Activated CD8-positive, alpha-beta T cell treated with anti-CD3 and anti-CD28 coated beads for 36 hours (primary cell): ENCODE data around the gene MAN1A1. TPM values are rescaled to one million over a fixed set of nuclear protein-coding genes. Genes with fewer than 3 reads are reported as not detected.

Source experiments
- ATAC-seq: fragments of 200-7000 bp; cut with Tn5 transposase; one replicate; pipeline ENCODE4 v1.10.0; 2021; ENCODE audit warnings: mild to moderate bottlenecking, moderate library complexity
- CTCF ChIA-PET: fragments of 350-600 bp; sonication (Branson Sonifier 250); formaldehyde crosslinking; loops from one replicate; lab custom pipeline; 2021; ENCODE audit warnings: antibody characterized with exemption; lab: Charles Lee
- POLR2A ChIA-PET: fragments of 350-600 bp; sonication (Branson Sonifier 250); formaldehyde crosslinking; loops from one replicate; lab custom pipeline; 2021; ENCODE audit warnings: antibody characterized with exemption; lab: Charles Lee
- DNase-seq: peaks from one replicate; pipeline ENCODE4 v3.0.0-alpha.2; 2020
- H3K27ac Mint-ChIP-seq: one replicate; pipeline ENCODE4 v1.8.0; 2021; ENCODE audit warnings: mild to moderate bottlenecking, mixed read lengths
- H3K27me3 Mint-ChIP-seq: one replicate; pipeline ENCODE4 v1.8.0; 2021; ENCODE audit warnings: mixed read lengths
- H3K36me3 Mint-ChIP-seq: one replicate; pipeline ENCODE4 v1.8.0; 2021; ENCODE audit warnings: low read depth, mixed read lengths
- H3K4me1 Mint-ChIP-seq: one replicate; pipeline ENCODE4 v1.8.0; 2021; ENCODE audit warnings: low read depth, mixed read lengths
- H3K4me3 Mint-ChIP-seq: one replicate; pipeline ENCODE4 v1.8.0; 2021; ENCODE audit warnings: mild to moderate bottlenecking, moderate library complexity, mixed read lengths
- H3K9me3 Mint-ChIP-seq: one replicate; pipeline ENCODE4 v1.8.0; 2021; ENCODE audit warnings: mixed read lengths
- intact Hi-C: fragments of 100-400 bp; cut with micrococcal nuclease; formaldehyde crosslinking; loops from one replicate; pipeline ENCODE4 v1.10.0; 2022
- total RNA-seq, 2 experiments: library from RNA; stranded (reverse); gene quantifications; one replicate each; pipeline ENCODE4 v1.2.3, GENCODE V29; 2021
- TF ChIP-seq, protein P1 (sequence below): fragments of 200-600 bp; IDR thresholded peaks from one replicate; pipeline ENCODE4 v1.8.0; 2022; ENCODE audit warnings: antibody characterized with exemption, mild to moderate bottlenecking

The MAN1A1 gene
- total RNA-seq, 2 experiments from 2014 or later, result 18.5 to 19.4 TPM

DNA sequence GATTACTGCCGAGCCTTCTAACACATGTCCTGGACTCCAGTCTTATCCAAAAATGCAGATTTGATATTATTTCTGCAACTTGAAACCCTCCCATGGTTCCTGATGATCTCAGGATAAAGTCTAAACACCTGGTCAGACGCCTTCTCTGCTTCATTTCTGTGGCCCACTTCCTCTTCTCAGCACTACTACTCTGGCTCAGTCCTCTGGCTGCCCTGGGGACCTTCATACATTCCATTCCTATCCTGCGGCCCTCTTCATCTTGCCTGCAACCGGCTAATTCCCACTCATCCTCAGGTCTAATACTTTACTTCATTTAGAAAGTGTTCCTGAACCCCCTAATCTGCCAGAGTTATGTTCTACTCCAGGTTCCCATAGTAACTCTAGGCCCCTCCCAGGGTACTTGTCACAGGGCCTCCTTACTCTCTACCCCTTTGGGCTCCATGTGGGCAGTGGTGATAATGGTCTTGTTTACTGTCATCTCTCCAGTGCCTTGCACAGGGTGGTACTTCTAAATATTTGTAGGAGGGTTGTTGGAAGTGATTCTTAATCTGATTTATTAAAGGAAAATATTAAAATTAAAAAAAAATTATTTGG is 18.9 kb downstream of the MAN1A1 start:
- DNase-seq (no peak), ATAC-seq (no peak)
- intact Hi-C loops, result no loop called here
- CTCF ChIA-PET, result no interaction called here
- Mint-ChIP-seq H3K4me1 (peaks cover 21% of the 10 kb centered on the region), H3K36me3 (peaks cover 13% of the 10 kb centered on the region), H3K4me3 (no peak overlapping the region), H3K27me3 (no peaks in the 10 kb centered on the region), H3K27ac (no peak overlapping the region), H3K9me3 (no peaks in the 10 kb centered on the region)
- POLR2A ChIA-PET, result no interaction called here
- TF ChIP-seq, protein P1, sequence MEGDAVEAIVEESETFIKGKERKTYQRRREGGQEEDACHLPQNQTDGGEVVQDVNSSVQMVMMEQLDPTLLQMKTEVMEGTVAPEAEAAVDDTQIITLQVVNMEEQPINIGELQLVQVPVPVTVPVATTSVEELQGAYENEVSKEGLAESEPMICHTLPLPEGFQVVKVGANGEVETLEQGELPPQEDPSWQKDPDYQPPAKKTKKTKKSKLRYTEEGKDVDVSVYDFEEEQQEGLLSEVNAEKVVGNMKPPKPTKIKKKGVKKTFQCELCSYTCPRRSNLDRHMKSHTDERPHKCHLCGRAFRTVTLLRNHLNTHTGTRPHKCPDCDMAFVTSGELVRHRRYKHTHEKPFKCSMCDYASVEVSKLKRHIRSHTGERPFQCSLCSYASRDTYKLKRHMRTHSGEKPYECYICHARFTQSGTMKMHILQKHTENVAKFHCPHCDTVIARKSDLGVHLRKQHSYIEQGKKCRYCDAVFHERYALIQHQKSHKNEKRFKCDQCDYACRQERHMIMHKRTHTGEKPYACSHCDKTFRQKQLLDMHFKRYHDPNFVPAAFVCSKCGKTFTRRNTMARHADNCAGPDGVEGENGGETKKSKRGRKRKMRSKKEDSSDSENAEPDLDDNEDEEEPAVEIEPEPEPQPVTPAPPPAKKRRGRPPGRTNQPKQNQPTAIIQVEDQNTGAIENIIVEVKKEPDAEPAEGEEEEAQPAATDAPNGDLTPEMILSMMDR, result no peak

DNA sequence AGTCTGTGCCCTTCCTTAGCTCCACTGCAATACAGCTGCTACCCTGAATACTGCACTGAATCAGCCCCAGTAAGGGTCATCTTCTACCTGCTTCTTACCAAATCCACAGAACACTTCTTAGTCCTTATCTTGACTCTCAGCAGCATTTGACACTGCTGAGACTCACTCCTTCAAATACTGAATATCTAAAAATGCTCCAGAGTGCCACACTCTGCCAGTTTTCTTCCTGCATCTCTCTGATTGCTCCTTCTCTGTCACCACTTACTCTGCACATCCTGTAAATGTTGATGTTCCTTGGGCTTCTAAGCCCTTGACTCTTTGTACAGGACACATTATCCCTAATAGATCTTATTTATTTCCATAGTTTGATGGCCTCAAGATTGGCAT is 19.8 kb downstream of the MAN1A1 start:
- H3K4me1 Mint-ChIP-seq, result peaks cover 15% of the 10 kb centered on the region
- peaks cover 9% of the 10 kb centered on the region for H3K36me3 Mint-ChIP-seq
- TF ChIP-seq, protein P1, result no peak
- intact Hi-C loops, result no loop called here
- ChIA-PET CTCF (no interaction called here), POLR2A (no interaction called here)
- DNase-seq (no peak), ATAC-seq (no peak)
- H3K4me3 Mint-ChIP-seq, result no peak overlapping the region
- H3K27me3 Mint-ChIP-seq, result no peaks in the 10 kb centered on the region
- no peak overlapping the region for H3K27ac Mint-ChIP-seq
- H3K9me3 Mint-ChIP-seq, result no peaks in the 10 kb centered on the region

DNA sequence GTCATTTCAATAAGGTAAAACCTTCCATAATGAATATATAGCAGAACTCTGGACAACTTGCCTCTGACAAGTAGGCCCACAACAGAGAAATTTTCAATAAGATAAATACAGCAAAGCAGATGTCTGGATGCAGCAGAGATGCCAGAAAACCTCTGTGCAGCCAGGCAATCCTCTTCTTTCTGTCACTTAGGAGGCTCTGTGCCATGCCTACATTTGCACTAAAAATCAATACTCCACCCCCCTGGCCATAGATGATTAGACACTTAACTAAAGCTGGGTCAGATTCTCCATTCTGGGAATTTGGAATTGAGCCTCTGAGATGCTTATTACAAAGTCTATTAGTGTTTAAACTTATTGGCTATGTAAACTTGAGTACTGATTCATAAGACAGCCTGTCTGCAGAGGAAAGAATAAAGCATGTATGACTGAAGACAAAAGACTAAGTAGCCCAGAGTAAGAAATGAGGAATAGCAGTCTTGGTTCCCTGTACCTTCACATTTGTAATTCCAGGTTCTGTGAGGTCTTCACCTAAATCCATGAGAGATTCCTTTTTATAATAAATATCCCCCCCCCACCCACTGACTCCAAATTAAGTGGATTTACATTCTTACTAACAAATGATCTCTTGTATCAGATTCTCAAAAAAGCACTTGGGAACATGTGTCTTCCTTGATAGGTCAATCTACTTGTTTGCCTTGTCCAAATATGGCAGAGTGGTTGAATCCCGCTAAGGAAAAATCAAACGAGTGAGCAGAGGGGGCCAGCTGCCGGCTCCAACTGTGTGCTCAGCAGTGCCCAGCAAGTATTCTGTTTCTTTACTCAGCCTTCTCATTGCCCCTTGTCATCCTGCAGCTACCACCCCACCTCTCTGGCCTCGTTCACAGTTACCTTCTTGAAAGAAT is 20.4 kb downstream of the MAN1A1 start:
- Mint-ChIP-seq H3K27me3 (no peaks in the 10 kb centered on the region), H3K36me3 (peaks cover 9% of the 10 kb centered on the region), H3K4me3 (no peak overlapping the region), H3K9me3 (no peaks in the 10 kb centered on the region), H3K27ac (no peak overlapping the region), H3K4me1 (peaks cover 14% of the 10 kb centered on the region)
- POLR2A ChIA-PET, result no interaction called here
- intact Hi-C loops, result no loop called here
- ATAC-seq (no peak), DNase-seq (no peak)
- CTCF ChIA-PET, result no interaction called here
- TF ChIP-seq, protein P1, result no peak

DNA sequence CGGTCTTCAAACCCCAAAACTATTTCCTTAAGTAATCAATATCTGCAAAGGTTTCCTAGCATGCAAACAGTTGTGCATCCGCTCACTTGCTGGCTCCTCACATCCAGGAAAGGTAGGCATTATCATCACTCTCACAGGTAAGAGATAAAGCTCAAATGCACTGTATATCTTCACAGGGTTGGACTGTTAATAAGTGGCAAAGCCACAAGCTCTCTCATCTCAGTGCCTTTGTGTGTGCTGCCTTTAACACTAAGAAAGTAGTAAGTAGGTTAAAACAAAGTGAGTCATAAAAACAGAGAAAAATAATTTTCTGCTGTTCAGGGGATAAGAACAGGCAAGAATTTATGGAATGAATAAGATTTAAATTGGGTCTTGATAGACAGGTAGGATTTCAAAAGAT is 21.3 kb downstream of the MAN1A1 start:
- ATAC-seq, result peak; percentile 37
- intact Hi-C loops, result no loop called here
- no peak overlapping the region for H3K4me3 Mint-ChIP-seq
- H3K36me3 Mint-ChIP-seq, result peaks cover 9% of the 10 kb centered on the region
- H3K4me1 Mint-ChIP-seq, result peaks cover 15% of the 10 kb centered on the region
- ChIA-PET POLR2A (no interaction called here), CTCF (interaction anchor here (1.3 kb wide), 1 partner anchor 199 kb away, joined by 3 read pairs; no protein-coding TSS in a partner anchor)
- no peak for DNase-seq
- H3K9me3 Mint-ChIP-seq, result no peaks in the 10 kb centered on the region
- H3K27me3 Mint-ChIP-seq, result no peaks in the 10 kb centered on the region
- no peak overlapping the region for H3K27ac Mint-ChIP-seq
- TF ChIP-seq, protein P1, result no peak

DNA sequence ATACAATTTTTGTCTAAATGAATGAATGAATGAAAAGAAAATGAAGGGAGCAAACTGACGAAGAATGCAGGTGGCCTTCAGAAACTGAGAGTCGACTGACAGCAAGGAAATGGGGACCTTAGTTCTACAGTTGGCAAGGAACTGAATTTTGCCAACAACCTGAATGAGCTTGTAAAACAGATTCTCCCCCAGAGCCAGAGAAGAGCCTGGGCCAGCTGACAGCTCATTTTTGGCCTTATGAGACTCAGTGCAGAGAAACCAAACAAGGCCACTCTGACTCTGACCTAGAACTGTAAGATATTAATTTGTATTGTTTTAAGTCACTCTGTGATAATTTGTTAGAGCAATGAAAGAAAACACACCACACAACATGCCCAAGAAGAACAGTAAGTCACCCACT is 21.8 kb downstream of the MAN1A1 start:
- no peak for DNase-seq
- peaks cover 19% of the 10 kb centered on the region for H3K4me1 Mint-ChIP-seq
- no peak overlapping the region for H3K27ac Mint-ChIP-seq
- H3K36me3 Mint-ChIP-seq, result peaks cover 9% of the 10 kb centered on the region
- intact Hi-C loops, result no loop called here
- ATAC-seq, result no peak
- TF ChIP-seq, protein P1, result no peak
- H3K9me3 Mint-ChIP-seq, result no peaks in the 10 kb centered on the region
- no peaks in the 10 kb centered on the region for H3K27me3 Mint-ChIP-seq
- ChIA-PET CTCF (interaction anchor here (1.3 kb wide), 1 partner anchor 199 kb away, joined by 3 read pairs; no protein-coding TSS in a partner anchor), POLR2A (no interaction called here)
- H3K4me3 Mint-ChIP-seq, result no peak overlapping the region
